LNCAP (cell line): ENCODE measurements around the gene HNRNPC.

ENCODE experiments used
- CTCF ChIP-seq: fragments of 450-650 bp; IDR thresholded peaks from 2 replicates; pipeline ENCODE4 v1.5.1; 2017; ENCODE audit warnings: mild to moderate bottlenecking

HNRNPC gene

GRCh38 chr14:21263284-21264024 is 5.8 kb downstream of the HNRNPC start:
- no peak for TF ChIP-seq CTCF

- TF ChIP-seq CTCF = no peak
Observed at GRCh38 chr14:21262410-21262809, 6.8 kb downstream of the HNRNPC start.

GRCh38 chr14:21261824-21262223 is 7.4 kb downstream of the HNRNPC start:
- TF ChIP-seq CTCF = no peak

GRCh38 chr14:21258889-21259787 is 10.1 kb downstream of the HNRNPC start:
- no peak for TF ChIP-seq CTCF

- TF ChIP-seq CTCF = no peak
Observed at GRCh38 chr14:21258005-21258888, 11.0 kb downstream of the HNRNPC start.

GRCh38 chr14:21257394-21257909 is 11.8 kb downstream of the HNRNPC start:
- no peak for TF ChIP-seq CTCF
